Tibial artery (tissue), 4 donors: ENCODE results near the gene DTNA.
A peak's percentile ranks its signal among the peaks of the same experiment; 100 is the strongest.
"Not testable (repeated sequence)": the region's sequence is repeated elsewhere in the genome, so short reads cannot be mapped to it uniquely, and the experiment has no call there.

Experiments used
- DNase-seq, 2 donors: peaks; one replicate each; pipeline ENCODE4 v3.0.0-alpha.2; 2019
- H3K27ac ChIP-seq, 2 donors: fragments of 200-600 bp; sonication (generic) in 1 of 2; 1 replicate in 1 of 2; 2 replicates in 1 of 2; pipeline ENCODE4 v1.5.1; 2018 to 2019; ENCODE audit warnings: mild to moderate bottlenecking in 1 of 2
- H3K27me3 ChIP-seq, 2 donors: fragments of 200-600 bp; sonication (generic) in 1 of 2; one replicate each; pipeline versions ENCODE4 v1.5.1 to v1.6.0; 2016 to 2019
- H3K36me3 ChIP-seq, 3 donors: fragments of 200-600 bp; sonication (generic) in 2 of 3; one replicate each; pipeline ENCODE4 v1.5.1; 2016 to 2019; ENCODE audit warnings: mild to moderate bottlenecking in 2 of 3
- H3K4me1 ChIP-seq, 4 donors: fragments of 200-600 bp; sonication (generic) in 2 of 4; 1 replicate in 3 of 4; 2 replicates in 1 of 4; pipeline ENCODE4 v1.5.1; 2016 to 2019
- H3K4me3 ChIP-seq, 2 donors: fragments of 200-600 bp; sonication (generic) in 1 of 2; 1 replicate in 1 of 2; 2 replicates in 1 of 2; pipeline ENCODE4 v1.5.1; 2018 to 2019; ENCODE audit warnings: mild to moderate bottlenecking in 2 of 2
- H3K9me3 ChIP-seq, 3 donors: fragments of 200-600 bp; sonication (generic) in 1 of 3; one replicate each; pipeline ENCODE4 v1.5.1; 2016 to 2019
- intact Hi-C: fragments of 100-400 bp; cut with DNase I; formaldehyde crosslinking; loops from one replicate; pipeline ENCODE4 v1.15.0; 2023; ENCODE audit warnings: low total_unique reads
- TF ChIP-seq, protein P1 (sequence below), 2 experiments: fragments of 200-600 bp in 1 of 2; fragments of 450-650 bp in 1 of 2; IDR thresholded peaks; one replicate each; pipeline ENCODE4 v1.5.1; 2017 to 2019; ENCODE audit warnings: antibody characterized with exemption in 2 of 2, mild to moderate bottlenecking in 1 of 2, moderate library complexity in 1 of 2

The DTNA gene

DNA sequence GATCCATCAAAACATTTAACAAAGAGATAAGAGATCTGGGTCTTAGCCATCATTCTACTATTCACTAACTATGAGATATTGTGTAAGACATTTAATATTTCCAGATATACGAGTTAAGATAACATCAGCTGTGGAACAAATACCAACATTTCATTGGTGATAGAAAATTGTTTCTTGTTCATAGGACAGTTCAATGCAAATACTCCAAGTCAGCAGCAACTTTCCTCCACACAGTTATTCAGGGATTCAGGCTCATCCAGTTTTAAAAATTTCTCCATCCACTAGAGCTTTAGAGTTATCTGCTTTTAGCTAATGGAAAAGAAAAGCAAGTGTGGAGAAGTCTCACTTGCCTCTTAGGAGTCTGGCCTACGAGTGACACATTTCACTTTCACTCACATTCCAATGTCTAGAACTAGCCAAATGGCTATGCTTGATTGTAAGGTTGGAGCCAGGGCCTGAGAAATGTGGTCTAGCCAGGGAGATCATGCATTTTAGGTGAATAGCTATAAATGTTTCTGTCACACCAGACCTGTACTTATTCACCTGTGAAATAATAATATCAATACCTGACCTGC is 211.8 kb downstream of the DTNA start:
- no peaks in the 10 kb centered on the region for H3K9me3 ChIP-seq
- H3K4me3 ChIP-seq, result no peak overlapping the region
- no peaks in the 10 kb centered on the region for H3K36me3 ChIP-seq
- TF ChIP-seq, protein P1, sequence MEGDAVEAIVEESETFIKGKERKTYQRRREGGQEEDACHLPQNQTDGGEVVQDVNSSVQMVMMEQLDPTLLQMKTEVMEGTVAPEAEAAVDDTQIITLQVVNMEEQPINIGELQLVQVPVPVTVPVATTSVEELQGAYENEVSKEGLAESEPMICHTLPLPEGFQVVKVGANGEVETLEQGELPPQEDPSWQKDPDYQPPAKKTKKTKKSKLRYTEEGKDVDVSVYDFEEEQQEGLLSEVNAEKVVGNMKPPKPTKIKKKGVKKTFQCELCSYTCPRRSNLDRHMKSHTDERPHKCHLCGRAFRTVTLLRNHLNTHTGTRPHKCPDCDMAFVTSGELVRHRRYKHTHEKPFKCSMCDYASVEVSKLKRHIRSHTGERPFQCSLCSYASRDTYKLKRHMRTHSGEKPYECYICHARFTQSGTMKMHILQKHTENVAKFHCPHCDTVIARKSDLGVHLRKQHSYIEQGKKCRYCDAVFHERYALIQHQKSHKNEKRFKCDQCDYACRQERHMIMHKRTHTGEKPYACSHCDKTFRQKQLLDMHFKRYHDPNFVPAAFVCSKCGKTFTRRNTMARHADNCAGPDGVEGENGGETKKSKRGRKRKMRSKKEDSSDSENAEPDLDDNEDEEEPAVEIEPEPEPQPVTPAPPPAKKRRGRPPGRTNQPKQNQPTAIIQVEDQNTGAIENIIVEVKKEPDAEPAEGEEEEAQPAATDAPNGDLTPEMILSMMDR (IDR thresholded peaks at IDR 0.05), result no peak
- H3K27me3 ChIP-seq, result no peaks in the 10 kb centered on the region
- H3K27ac ChIP-seq, result no peak overlapping the region
- intact Hi-C loops, result no loop called here
- no peak for DNase-seq
- peaks cover 0 to 3% (median 0%) of the 10 kb centered on the region in 4 donors for H3K4me1 ChIP-seq

DNA sequence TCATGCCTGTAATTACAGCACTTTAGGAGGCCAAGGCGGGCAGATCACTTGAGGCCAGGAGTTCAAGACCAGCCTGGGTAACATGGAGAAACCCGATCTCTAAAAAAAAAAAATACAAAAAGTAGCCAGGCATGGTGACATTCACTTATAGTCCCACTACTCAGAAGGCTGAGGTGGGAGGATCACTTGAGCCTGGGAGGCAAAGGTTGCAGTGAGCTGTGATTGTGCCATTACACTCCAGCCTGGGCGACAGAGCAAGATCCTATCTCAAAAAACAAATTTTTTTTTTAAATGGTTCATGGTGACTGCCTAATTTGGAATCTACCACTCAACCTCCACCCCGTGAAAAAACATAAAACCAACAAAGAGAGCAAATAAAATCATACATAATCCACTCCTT is 212.5 kb downstream of the DTNA start:
- intact Hi-C loops, H3K27ac ChIP-seq, H3K27me3 ChIP-seq, DNase-seq, H3K9me3 ChIP-seq, H3K36me3 ChIP-seq, H3K4me3 ChIP-seq, H3K4me1 ChIP-seq: not testable (repeated sequence)

DNA sequence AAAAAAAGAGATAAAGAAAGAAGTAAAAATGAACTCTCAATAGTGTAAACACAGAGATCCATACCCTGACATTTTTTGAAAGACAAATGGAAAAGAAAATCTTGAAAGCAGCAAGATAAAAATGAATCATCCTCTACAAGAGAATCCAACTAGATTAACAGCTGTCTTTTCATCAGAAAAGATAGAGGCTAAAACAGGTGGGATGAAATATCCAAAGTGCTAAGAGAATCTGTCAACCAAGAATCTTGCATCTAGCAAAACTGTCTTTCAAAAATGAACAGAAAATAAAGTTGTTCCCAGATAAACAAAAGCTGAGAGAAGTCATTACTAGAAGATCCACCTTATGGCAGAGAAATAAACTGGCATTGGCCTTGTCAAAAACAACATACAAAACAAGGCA is 213.8 kb downstream of the DTNA start:
- no peaks in the 10 kb centered on the region for H3K9me3 ChIP-seq

DNA sequence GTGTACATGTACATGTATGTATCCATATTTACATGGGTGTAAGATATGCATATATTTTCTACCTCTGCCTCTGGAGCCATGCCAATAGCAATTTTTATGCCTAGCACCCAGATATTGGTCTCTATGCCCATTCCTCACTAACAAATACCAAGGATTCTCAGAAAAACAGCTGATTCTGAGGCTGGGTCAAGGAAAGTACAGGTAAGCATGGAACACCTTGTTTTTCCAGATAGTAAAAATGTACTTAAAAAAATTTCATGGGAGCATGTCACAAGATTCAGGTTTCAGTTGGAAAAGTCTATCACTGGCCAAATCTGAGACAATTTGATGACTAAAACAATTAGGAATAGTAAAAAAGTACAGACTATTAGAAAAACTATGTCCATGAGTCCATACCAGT is 216.6 kb downstream of the DTNA start:
- intact Hi-C loops, result no loop called here
- TF ChIP-seq, protein P1 (IDR thresholded peaks at IDR 0.05), result no peak
- H3K27ac ChIP-seq, result no peak overlapping the region
- H3K4me3 ChIP-seq, result no peak overlapping the region
- H3K9me3 ChIP-seq, result no peaks in the 10 kb centered on the region
- no peaks in the 10 kb centered on the region for H3K36me3 ChIP-seq
- DNase-seq, result no peak
- peaks cover 0 to 15% (median 0%) of the 10 kb centered on the region in 4 donors for H3K4me1 ChIP-seq
- no peaks in the 10 kb centered on the region for H3K27me3 ChIP-seq

More for the DNA sequence above, 213.8 kb downstream of the DTNA start:
- no peak overlapping the region for H3K4me3 ChIP-seq
- TF ChIP-seq, protein P1 (IDR thresholded peaks at IDR 0.05), result no peak
- DNase-seq, result no peak
- no peaks in the 10 kb centered on the region for H3K27me3 ChIP-seq
- no peaks in the 10 kb centered on the region for H3K36me3 ChIP-seq
- intact Hi-C loops, result no loop called here
- H3K27ac ChIP-seq, result no peak overlapping the region
- peaks cover 0 to 9% (median 1%) of the 10 kb centered on the region in 4 donors for H3K4me1 ChIP-seq

DNA sequence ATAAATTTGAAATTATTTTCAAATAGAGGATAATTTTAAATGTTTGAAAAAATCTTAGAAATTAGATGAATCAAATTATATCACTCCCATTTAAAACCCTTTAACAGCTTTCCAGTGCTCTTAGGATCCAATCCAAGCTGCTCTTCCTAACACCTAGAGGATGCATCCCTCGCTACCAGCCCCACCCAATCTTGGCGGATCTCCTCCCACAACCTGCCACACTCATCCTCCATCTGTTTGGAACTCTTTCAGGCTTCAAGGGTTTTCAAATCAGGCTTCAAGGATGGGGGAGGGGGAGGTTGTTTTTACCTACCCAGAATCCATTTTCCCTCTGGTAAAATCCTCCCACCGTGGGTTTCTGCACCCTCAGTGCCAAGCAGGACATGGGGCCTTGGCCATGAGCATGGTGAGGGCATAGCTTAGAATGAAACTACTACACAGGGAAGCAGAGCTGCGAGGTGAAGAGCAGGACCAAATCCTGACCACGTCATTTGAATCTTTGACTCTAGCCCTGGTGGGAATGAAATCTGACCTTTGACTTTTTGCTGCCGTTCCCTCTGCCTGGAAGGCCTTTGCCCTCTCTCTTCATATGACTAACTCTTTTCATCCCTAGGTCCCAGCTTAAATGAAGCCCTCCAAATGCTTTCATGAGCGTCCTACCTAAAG is 218.1 kb downstream of the DTNA start:
- Histone ChIP-seq H3K27ac (no peak overlapping the region), H3K36me3 (no peaks in the 10 kb centered on the region), H3K9me3 (no peaks in the 10 kb centered on the region), H3K4me3 (no peak overlapping the region), H3K27me3 (no peaks in the 10 kb centered on the region), H3K4me1 (peaks cover 0 to 15% (median 0%) of the 10 kb centered on the region in 4 donors)
- TF ChIP-seq, protein P1 (IDR thresholded peaks at IDR 0.05), result no peak
- no peak for DNase-seq
- intact Hi-C loops, result no loop called here

DNA sequence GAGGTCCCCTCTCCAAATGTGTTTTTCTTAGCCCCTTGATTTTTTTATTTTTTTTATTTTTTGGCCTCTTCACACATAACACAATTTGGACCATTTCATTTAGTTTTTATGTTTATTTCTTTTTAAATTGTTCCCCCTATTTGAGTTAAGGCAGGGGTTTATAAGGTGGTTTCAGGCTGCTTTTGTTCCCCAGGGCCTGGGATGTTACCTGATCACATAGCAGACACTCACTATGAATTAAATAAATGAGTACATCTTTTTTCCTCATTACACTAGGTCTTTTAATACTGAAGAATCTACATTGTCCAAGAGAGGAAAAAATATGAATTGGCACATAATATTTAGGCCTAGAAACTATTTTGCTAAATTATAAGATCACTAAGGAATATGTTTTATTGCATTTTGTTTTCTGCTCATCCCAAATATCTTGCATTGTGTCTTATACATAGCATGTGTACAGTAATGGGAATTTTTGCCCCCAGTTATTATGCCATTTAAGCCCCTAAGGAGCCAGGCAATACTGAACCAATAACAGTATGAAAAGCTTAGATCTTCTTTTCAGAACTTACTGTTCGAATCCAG is 218.7 kb downstream of the DTNA start:
- Histone ChIP-seq H3K36me3 (no peaks in the 10 kb centered on the region), H3K9me3 (no peaks in the 10 kb centered on the region), H3K27ac (peak overlapping the region in 1 of 2 donors; percentile 2), H3K4me3 (no peak overlapping the region), H3K27me3 (no peaks in the 10 kb centered on the region), H3K4me1 (peaks cover 0 to 15% (median 0%) of the 10 kb centered on the region in 4 donors)
- DNase-seq, result no peak
- intact Hi-C loops, result no loop called here
- TF ChIP-seq, protein P1 (IDR thresholded peaks at IDR 0.05), result no peak
